IMR-90 (cell line): ENCODE results near the gene ARFGEF3. TPM values are rescaled to one million over a fixed set of nuclear protein-coding genes. Genes with fewer than 3 reads are reported as not detected.

Experiments
- ATAC-seq: fragments of 200-7000 bp; cut with Tn5 transposase; 2 replicates; pipeline ENCODE4 v1.9.1; 2020; ENCODE audit warnings: low read depth, mild to moderate bottlenecking, moderate library complexity
- BruUV-seq: library from RNA; stranded (reverse); fragments of 400-500 nt; replicated peaks from 2 replicates; lab custom pipeline; 2021; lab: Mats Ljungman, UMichigan
- CTCF ChIA-PET: fragments of 300-600 bp; formaldehyde crosslinking; extraction: SDS; loops from one replicate; lab custom pipeline; 2021; ENCODE audit warnings: antibody characterized with exemption; lab: Yijun Ruan, JAX
- POLR2A ChIA-PET: fragments of 300-600 bp; sonication (Branson Sonifier 250); formaldehyde crosslinking; loops from one replicate; lab custom pipeline; 2022; ENCODE audit warnings: antibody characterized with exemption; ENCODE audit not compliant: unreplicated experiment; lab: Charles Lee
- DNase-seq: peaks from one replicate; pipeline ENCODE4 v3.0.0; 2013
- H2AFZ ChIP-seq: replicated peaks from 2 replicates; pipeline ENCODE3; 2013; ENCODE audit warnings: low read length, mild to moderate bottlenecking; ENCODE audit not compliant: poor library complexity
- H2AK5ac ChIP-seq: 2 replicates; pipeline ENCODE4 v1.6.1; 2013; ENCODE audit warnings: low read depth, low read length, inconsistent platforms
- H2AK9ac ChIP-seq: replicated peaks from 2 replicates; pipeline ENCODE3; 2013; ENCODE audit warnings: mild to moderate bottlenecking, low read depth, low read length, moderate library complexity; ENCODE audit not compliant: poor library complexity
- H2BK120ac ChIP-seq: 2 replicates; pipeline ENCODE4 v1.6.1; 2013; ENCODE audit warnings: low read depth, low read length, inconsistent platforms
- H2BK15ac ChIP-seq: 3 replicates; pipeline ENCODE4 v1.6.1; 2013; ENCODE audit warnings: low read depth, low read length, inconsistent platforms
- H2BK20ac ChIP-seq: 2 replicates; pipeline ENCODE4 v1.6.1; 2013; ENCODE audit warnings: low read depth, mild to moderate bottlenecking, inconsistent platforms, low read length, moderate library complexity
- H2BK5ac ChIP-seq: 2 replicates; pipeline ENCODE4 v1.6.1; 2013; ENCODE audit warnings: mild to moderate bottlenecking, low read depth, low read length, inconsistent platforms; ENCODE audit not compliant: poor library complexity, severe bottlenecking
- H3K14ac ChIP-seq: replicated peaks from 2 replicates; pipeline ENCODE4 v1.6.1; 2013; ENCODE audit warnings: low read depth, low read length, inconsistent platforms
- H3K18ac ChIP-seq: 2 replicates; pipeline ENCODE4 v1.6.1; 2013; ENCODE audit warnings: low read depth, low read length, control low read depth
- H3K23ac ChIP-seq: 2 replicates; pipeline ENCODE4 v1.6.1; 2013; ENCODE audit warnings: low read depth, low read length, inconsistent platforms
- H3K27ac ChIP-seq: 2 replicates; pipeline ENCODE4 v1.5.1; 2013; ENCODE audit warnings: mild to moderate bottlenecking, control low read depth, low read length; ENCODE audit not compliant: insufficient read depth
- H3K27me3 ChIP-seq: 2 replicates; pipeline ENCODE4 v1.6.1; 2013; ENCODE audit warnings: low read length; ENCODE audit not compliant: control insufficient read depth, insufficient read depth
- H3K36me3 ChIP-seq: 2 replicates; pipeline ENCODE4 v1.6.1; 2013; ENCODE audit warnings: low read length, mixed read lengths; ENCODE audit not compliant: control insufficient read depth, insufficient read depth
- H3K4ac ChIP-seq: 2 replicates; pipeline ENCODE4 v1.6.1; 2013; ENCODE audit warnings: low read depth, low read length, inconsistent platforms
- H3K4me1 ChIP-seq: 2 replicates; pipeline ENCODE4 v1.6.1; 2013; ENCODE audit warnings: low read length, mixed read lengths; ENCODE audit not compliant: control insufficient read depth, insufficient read depth
- H3K4me2 ChIP-seq: 2 replicates; pipeline ENCODE4 v1.6.1; 2013; ENCODE audit warnings: low read depth, mild to moderate bottlenecking, control low read depth, low read length, moderate library complexity
- H3K4me3 ChIP-seq: 2 replicates; pipeline ENCODE4 v1.5.1; 2013; ENCODE audit warnings: low read depth, mild to moderate bottlenecking, control low read depth, low read length, moderate library complexity; ENCODE audit not compliant: insufficient read depth
- H3K56ac ChIP-seq: 2 replicates; pipeline ENCODE4 v1.6.1; 2013; ENCODE audit warnings: low read length, inconsistent platforms; ENCODE audit not compliant: insufficient read depth; ENCODE audit errors: extremely low read depth
- H3K79me1 ChIP-seq, 2 experiments: 2 replicates each; pipeline ENCODE4 v1.6.1; 2013; ENCODE audit warnings: low read length in 2 of 2, inconsistent platforms in 1 of 2, low read depth in 1 of 2
- H3K9ac ChIP-seq: 2 replicates; pipeline ENCODE4 v1.6.1; 2013; ENCODE audit warnings: low read depth, low read length, control low read depth
- H3K9me1 ChIP-seq: 2 replicates; pipeline ENCODE4 v1.6.1; 2013; ENCODE audit warnings: low read length, inconsistent platforms; ENCODE audit not compliant: insufficient read depth
- H3K9me3 ChIP-seq: 2 replicates; pipeline ENCODE4 v1.6.1; 2013; ENCODE audit warnings: low read length; ENCODE audit not compliant: control insufficient read depth, insufficient read depth
- H4K20me1 ChIP-seq: 2 replicates; pipeline ENCODE4 v1.6.1; 2013; ENCODE audit warnings: low read length, inconsistent platforms; ENCODE audit not compliant: insufficient read depth
- H4K5ac ChIP-seq: 2 replicates; pipeline ENCODE4 v1.6.1; 2013; ENCODE audit warnings: mild to moderate bottlenecking, low read depth, low read length, control low read depth
- H4K8ac ChIP-seq, 2 experiments: 2 replicates each; pipeline ENCODE4 v1.6.1; 2013; ENCODE audit warnings: low read depth in 2 of 2, low read length in 2 of 2, control low read depth in 1 of 2, inconsistent platforms in 1 of 2
- H4K91ac ChIP-seq: 2 replicates; pipeline ENCODE4 v1.6.1; 2013; ENCODE audit warnings: low read depth, low read length, inconsistent platforms; ENCODE audit not compliant: insufficient read depth
- BHLHE40 ChIP-seq: fragments of 150-350 bp; IDR thresholded peaks from 2 replicates; pipeline ENCODE4 v1.6.1; 2016; ENCODE audit warnings: mild to moderate bottlenecking, low read depth, low read length
- CEBPB ChIP-seq: IDR thresholded peaks from 2 replicates; pipeline ENCODE4 v1.6.1; 2012; ENCODE audit warnings: low read depth, low read length, improper control_type of control experiment
- CHD1 ChIP-seq: IDR thresholded peaks from 2 replicates; pipeline ENCODE4 v1.6.1; 2012; ENCODE audit warnings: low read depth, low read length, improper control_type of control experiment
- FOS ChIP-seq: fragments of 150-350 bp; IDR thresholded peaks from 2 replicates; pipeline ENCODE4 v1.6.1; 2016; ENCODE audit warnings: low read depth, low read length
- MAFK ChIP-seq: IDR thresholded peaks from 2 replicates; pipeline ENCODE4 v1.6.1; 2012; ENCODE audit warnings: low read depth, low read length, improper control_type of control experiment
- MAZ ChIP-seq: IDR thresholded peaks from 2 replicates; pipeline ENCODE4 v1.6.1; 2012; ENCODE audit warnings: low read depth, mild to moderate bottlenecking, low read length, improper control_type of control experiment, moderate library complexity, borderline replicate concordance
- MXI1 ChIP-seq: IDR thresholded peaks from 2 replicates; pipeline ENCODE4 v1.6.1; 2012; ENCODE audit warnings: low read depth, mild to moderate bottlenecking, low read length, moderate library complexity, borderline replicate concordance
- NFE2L2 ChIP-seq: fragments of 150-350 bp; IDR thresholded peaks from 2 replicates; pipeline ENCODE4 v1.6.1; 2016; ENCODE audit warnings: low read depth, mild to moderate bottlenecking, low read length
- POLR2A ChIP-seq: IDR thresholded peaks from 2 replicates; pipeline ENCODE4 v1.6.1; 2012; ENCODE audit warnings: mild to moderate bottlenecking, low read depth, low read length
- RAD21 ChIP-seq: IDR thresholded peaks from 2 replicates; pipeline ENCODE4 v1.6.1; 2012; ENCODE audit warnings: low read length, improper control_type of control experiment
- RCOR1 ChIP-seq: IDR thresholded peaks from 2 replicates; pipeline ENCODE4 v1.6.1; 2012; ENCODE audit warnings: mild to moderate bottlenecking, low read length, improper control_type of control experiment; ENCODE audit not compliant: insufficient replicate concordance
- RFX5 ChIP-seq: IDR thresholded peaks from 2 replicates; pipeline ENCODE4 v1.8.0; 2012; ENCODE audit warnings: low read depth, mild to moderate bottlenecking, low read length, moderate library complexity
- SMC3 ChIP-seq: fragments of 150-350 bp; IDR thresholded peaks from 2 replicates; pipeline ENCODE4 v1.6.1; 2016; ENCODE audit warnings: low read depth, mild to moderate bottlenecking, antibody characterized with exemption, low read length, moderate library complexity
- WGBS, 2 experiments: methylation state at CpG; one replicate each; pipeline versions ENCODE4 v1.1.5 to v1.1.7; 2013; ENCODE audit warnings: missing lambda C conversion rate in 2 of 2; ENCODE audit not compliant: insufficient read length in 1 of 2; ENCODE audit errors: extremely low coverage in 2 of 2; 5-methylcytosine and 5-hydroxymethylcytosine counted together
- dilution Hi-C: fragments of 300-500 bp; cut with HindIII; formaldehyde crosslinking; loops from one replicate; pipeline ENCODE4 v1.14.3; 2018; ENCODE audit warnings: low sequenced_read_pairs; ENCODE audit not compliant: unreplicated experiment
- in situ Hi-C: fragments of 300-500 bp; cut with MboI; formaldehyde crosslinking; loops from 3 replicates; pipeline ENCODE4 v1.14.3; 2019; ENCODE audit warnings: low sequenced_read_pairs, inconsistent platforms, mixed read lengths
- intact Hi-C: fragments of 100-400 bp; cut with micrococcal nuclease; formaldehyde crosslinking; loops from 2 replicates; pipeline ENCODE4 v1.10.0; 2022
- polyA plus RNA-seq, 3 experiments: library from polyadenylated mRNA; depleted of rRNA; stranded (reverse); fragments of >200 nt; gene quantifications; 2 replicates each; pipeline ENCODE4 v1.2.3, GENCODE V29; 2012; ENCODE audit warnings: low replicate concordance in 1 of 3
- total RNA-seq: library from RNA; depleted of rRNA; stranded (reverse); fragments of >200 nt; gene quantifications from 2 replicates; pipeline ENCODE4 v1.2.3, GENCODE V29; 2012
- TF ChIP-seq, protein P1 (sequence below): fragments of 150-350 bp; IDR thresholded peaks from 2 replicates; pipeline ENCODE4 v1.6.1; 2017; ENCODE audit warnings: mild to moderate bottlenecking, antibody characterized with exemption, low read length, low read depth
- TF ChIP-seq, protein P2 (sequence below): fragments of 150-350 bp; IDR thresholded peaks from 2 replicates; pipeline ENCODE4 v1.6.1; 2016; ENCODE audit warnings: low read depth, mild to moderate bottlenecking, low read length, moderate library complexity, borderline replicate concordance
- TF ChIP-seq, protein P3 (sequence below): conservative IDR thresholded peaks from 2 replicates; pipeline ENCODE4 v1.5.1; 2012; ENCODE audit warnings: mild to moderate bottlenecking, low read depth, low read length, improper control_type of control experiment

The ARFGEF3 gene
- total and polyA plus RNA-seq, 2 of the 4 experiments (the other 2 are of a cell fraction): under 0.01 to 0.02 TPM

DNA sequence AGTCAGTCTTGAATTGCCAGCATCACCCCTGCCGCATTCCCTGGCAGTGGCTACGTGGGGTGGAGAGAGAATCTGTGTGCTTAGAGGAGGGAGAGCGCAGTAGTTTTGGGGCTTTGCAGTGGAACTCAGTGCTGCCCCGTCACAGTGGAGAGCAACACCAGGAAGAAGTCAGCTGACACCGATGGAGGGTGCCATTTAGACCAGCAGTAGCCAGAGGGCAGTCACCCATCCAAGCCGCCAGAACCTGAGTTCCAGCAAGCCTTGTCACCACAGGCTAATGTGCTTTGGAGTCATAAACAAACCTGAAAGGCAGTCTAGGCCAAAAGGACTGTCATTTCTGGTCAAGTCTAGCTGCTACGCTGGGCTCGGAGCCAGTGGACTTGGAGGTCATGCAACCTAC lies 32.5 kb upstream of the ARFGEF3 start:
- dilution Hi-C loops (no loop called here), in situ Hi-C loops (no loop called here), intact Hi-C loops (no loop called here)
- H3K4ac ChIP-seq: no peak overlapping the region
- H3K14ac ChIP-seq: no peak overlapping the region
- CTCF ChIA-PET: no interaction called here
- H3K4me1 ChIP-seq: no peaks in the 10 kb centered on the region
- H3K9me3 ChIP-seq: no peaks in the 10 kb centered on the region
- no TSS peak for BruUV-seq
- no peak overlapping the region for H2AFZ ChIP-seq
- DNase-seq (no peak), ATAC-seq (no peak)
- H3K9me1 ChIP-seq: no peaks in the 10 kb centered on the region
- H4K20me1 ChIP-seq: no peaks in the 10 kb centered on the region
- H3K79me1 ChIP-seq: no peaks in the 10 kb centered on the region
- H3K27ac ChIP-seq: no peak overlapping the region
- no peak overlapping the region for H2BK5ac ChIP-seq
- 68% methylated on average over 5 of the region's 8 CpGs; no CpG with 5 or more reads in 1 of the 2 experiments for WGBS, 2 experiments
- no peak overlapping the region for H3K23ac ChIP-seq
- no peak overlapping the region for H2AK9ac ChIP-seq
- no peak overlapping the region for H2BK20ac ChIP-seq
- no peak overlapping the region for H4K5ac ChIP-seq
- TF ChIP-seq, protein P1, sequence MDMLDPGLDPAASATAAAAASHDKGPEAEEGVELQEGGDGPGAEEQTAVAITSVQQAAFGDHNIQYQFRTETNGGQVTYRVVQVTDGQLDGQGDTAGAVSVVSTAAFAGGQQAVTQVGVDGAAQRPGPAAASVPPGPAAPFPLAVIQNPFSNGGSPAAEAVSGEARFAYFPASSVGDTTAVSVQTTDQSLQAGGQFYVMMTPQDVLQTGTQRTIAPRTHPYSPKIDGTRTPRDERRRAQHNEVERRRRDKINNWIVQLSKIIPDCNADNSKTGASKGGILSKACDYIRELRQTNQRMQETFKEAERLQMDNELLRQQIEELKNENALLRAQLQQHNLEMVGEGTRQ: no peak
- TF ChIP-seq RFX5 (no peak), RCOR1 (no peak), POLR2A (no peak), RAD21 (no peak), MAFK (no peak), MAZ (no peak), FOS (no peak), CHD1 (no peak), MXI1 (no peak), CEBPB (no peak), BHLHE40 (no peak), SMC3 (no peak), NFE2L2 (no peak)
- TF ChIP-seq, protein P2, sequence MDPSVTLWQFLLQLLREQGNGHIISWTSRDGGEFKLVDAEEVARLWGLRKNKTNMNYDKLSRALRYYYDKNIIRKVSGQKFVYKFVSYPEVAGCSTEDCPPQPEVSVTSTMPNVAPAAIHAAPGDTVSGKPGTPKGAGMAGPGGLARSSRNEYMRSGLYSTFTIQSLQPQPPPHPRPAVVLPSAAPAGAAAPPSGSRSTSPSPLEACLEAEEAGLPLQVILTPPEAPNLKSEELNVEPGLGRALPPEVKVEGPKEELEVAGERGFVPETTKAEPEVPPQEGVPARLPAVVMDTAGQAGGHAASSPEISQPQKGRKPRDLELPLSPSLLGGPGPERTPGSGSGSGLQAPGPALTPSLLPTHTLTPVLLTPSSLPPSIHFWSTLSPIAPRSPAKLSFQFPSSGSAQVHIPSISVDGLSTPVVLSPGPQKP: no peak
- TF ChIP-seq, protein P3, sequence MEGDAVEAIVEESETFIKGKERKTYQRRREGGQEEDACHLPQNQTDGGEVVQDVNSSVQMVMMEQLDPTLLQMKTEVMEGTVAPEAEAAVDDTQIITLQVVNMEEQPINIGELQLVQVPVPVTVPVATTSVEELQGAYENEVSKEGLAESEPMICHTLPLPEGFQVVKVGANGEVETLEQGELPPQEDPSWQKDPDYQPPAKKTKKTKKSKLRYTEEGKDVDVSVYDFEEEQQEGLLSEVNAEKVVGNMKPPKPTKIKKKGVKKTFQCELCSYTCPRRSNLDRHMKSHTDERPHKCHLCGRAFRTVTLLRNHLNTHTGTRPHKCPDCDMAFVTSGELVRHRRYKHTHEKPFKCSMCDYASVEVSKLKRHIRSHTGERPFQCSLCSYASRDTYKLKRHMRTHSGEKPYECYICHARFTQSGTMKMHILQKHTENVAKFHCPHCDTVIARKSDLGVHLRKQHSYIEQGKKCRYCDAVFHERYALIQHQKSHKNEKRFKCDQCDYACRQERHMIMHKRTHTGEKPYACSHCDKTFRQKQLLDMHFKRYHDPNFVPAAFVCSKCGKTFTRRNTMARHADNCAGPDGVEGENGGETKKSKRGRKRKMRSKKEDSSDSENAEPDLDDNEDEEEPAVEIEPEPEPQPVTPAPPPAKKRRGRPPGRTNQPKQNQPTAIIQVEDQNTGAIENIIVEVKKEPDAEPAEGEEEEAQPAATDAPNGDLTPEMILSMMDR: no peak
- H4K8ac ChIP-seq: no peak overlapping the region
- H3K36me3 ChIP-seq: no peaks in the 10 kb centered on the region
- H4K91ac ChIP-seq: no peak overlapping the region
- no peak overlapping the region for H2AK5ac ChIP-seq
- no peak overlapping the region for H3K4me2 ChIP-seq
- H3K9ac ChIP-seq: no peak overlapping the region
- POLR2A ChIA-PET: no interaction called here
- H3K56ac ChIP-seq: no peak overlapping the region
- H3K4me3 ChIP-seq: no peak overlapping the region
- peaks cover 5% of the 10 kb centered on the region for H3K27me3 ChIP-seq
- H3K18ac ChIP-seq: no peak overlapping the region
- no peak overlapping the region for H2BK120ac ChIP-seq
- no peak overlapping the region for H2BK15ac ChIP-seq
